Iris pigment epithelial cell (primary cell): ENCODE results near the gene SGPP1.
A peak's percentile ranks its signal among the peaks of the same experiment; 100 is the strongest.
"Not testable (repeated sequence)": the region's sequence is repeated elsewhere in the genome, so short reads cannot be mapped to it uniquely, and the experiment has no call there.

Source experiments
- DNase-seq: peaks from one replicate; pipeline ENCODE4 v3.0.0-alpha.2; 2011; ENCODE audit warnings: low read depth

The SGPP1 gene

DNA sequence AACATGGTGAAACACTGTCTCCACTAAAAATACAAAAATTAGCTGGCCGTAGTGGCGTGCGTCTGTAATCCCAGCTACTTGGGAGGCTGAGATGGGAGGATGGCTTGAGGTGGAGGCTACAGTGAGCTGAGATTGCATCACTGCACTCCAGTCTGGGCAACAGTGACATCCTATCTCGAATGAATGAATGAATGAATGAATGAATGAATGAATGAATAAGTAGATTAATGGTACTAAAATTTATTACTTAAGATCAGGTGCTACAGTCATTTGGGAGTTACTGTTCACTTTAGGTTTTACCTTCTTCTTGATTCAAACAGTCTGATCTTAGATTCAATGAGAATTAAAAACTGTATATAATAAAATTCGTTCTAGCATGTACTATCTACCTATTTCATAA, 54.6 kb downstream of the SGPP1 start:
- DNase-seq: no peak

DNA sequence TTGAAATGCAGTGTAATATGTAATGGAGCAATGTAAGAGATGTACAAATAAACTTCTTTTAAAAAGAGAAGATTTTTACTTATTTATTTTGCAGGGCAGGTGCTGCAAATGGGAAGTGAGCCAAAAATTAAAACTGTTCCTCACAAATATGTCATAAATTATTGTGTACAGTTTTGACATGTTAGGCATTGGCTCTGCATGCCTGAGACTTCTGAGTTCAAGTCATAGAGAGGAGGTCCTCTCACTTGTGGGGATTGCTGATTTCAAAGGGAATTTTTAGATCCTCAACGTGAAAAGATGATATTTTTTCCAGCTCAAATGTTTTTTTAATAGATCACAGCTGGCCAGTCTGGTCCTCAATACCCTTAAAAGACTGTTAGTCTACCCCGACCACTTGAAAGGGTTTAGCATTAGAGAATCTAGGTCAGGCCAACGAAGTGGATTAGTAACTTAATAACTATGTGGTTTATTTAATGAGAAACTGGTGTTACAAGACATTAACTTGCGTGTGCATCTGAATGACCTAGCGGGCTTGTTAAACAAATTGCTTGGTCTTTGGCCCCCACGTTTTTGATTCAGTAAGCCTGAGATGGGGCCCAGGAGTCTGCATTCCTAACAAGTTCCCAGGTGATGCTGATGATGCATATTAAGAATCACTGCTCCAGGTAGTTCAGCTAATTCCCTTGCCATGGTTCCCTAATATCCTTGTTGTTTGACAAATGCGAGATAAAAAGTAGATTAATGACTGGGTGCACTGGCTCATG, 55.3 kb downstream of the SGPP1 start:
- peak; percentile 24 for DNase-seq

DNA sequence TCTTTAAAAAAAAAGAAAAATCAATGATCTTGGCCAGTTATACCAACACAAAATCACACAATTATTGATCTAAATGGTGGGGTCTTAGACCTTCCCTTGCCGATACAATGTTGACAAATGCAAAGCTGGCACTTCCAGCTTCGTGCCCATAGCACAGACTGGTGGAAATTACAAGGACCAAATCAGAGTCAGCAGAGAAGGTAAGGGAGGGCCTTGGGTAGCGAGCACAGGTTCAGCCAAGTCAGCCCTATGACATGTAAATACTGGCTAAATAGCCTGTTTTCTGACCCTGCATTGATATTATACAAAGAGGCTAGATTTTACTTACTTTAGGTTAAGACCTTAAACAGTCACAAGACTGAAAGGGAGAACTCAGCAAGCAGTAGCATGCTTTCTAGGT, 55.9 kb downstream of the SGPP1 start:
- DNase-seq: no peak

DNA sequence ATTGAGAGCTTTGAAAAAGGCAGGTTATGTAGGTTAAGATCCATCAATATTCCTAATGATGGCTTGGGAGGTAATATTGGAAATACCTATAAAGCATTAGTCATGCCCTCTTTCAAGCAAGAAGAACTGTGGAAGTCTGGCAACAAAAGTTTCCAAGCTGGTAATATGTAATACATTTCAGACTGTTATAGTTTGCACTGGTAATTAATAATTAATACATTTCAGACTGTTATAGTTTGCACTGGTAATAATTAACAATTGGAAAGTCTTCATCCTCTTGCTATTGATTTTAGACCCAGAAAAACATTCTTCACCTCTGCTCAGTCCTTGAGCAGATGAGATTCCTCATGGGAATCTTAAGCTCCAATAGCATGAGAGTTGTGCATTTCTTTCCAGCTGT, 57.2 kb downstream of the SGPP1 start:
- DNase-seq: no peak

DNA sequence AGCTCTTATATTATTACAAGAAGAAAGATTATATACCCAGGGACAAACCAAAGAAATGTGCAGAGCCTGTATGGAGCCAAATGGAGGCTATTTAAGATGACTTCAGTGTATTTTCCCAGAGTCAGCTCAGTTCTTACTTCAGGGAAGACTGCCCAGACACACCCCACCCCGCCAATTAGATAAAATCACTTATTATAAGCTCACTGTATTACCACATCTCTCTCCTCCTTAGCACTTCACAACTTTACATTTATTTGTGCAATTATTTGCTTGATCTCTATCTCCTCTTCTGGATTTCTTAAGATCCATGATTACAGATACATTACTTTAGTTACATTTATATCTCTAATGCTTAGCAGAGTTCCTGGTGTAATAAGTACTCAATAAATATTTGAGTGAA, 61.5 kb downstream of the SGPP1 start:
- DNase-seq: no peak

DNA sequence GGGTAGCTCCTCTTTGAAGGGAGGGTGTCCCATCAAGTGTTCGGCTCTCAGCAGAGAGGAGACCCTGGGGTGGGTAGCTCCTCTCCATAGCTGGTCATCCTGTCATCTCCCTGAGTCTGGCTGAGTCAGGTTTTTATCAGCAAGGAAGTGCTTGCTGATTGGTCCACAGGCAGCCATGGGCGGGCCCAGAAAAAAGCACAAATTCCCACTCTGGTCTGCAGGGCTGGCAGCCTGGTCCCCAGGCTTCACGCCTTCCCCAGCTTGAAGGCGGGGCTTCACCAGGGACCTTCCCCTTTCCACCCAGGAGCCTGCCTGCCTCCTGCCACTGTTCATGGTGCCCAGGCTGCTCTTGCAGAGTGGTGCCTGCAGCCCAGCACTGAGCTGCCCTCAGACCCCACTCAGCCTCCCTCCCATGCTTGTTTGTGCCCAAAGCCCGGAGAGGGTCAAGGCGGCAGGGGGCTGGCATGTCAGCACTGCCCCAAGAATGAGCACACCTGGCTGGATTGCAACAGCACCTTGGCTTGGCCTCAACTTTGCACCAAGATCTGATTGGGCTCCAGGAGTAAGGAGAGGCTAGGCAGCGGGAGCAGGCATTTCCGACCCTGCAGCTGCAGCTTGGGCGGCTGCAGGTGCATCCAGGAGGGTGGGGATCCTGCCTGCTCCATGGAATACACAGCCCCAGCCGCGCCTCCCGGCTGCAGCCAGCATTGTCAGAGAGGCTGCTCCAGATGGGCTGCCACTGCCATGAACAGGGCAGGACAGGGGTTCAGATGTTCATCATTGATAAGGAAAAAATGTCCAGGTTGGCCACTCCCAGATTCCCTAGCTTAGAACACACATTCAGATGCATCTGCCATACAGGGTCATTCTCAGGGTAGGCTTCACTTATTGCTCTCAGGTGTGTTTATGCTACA, 64.2 kb downstream of the SGPP1 start:
- DNase-seq: peak; percentile 23

DNA sequence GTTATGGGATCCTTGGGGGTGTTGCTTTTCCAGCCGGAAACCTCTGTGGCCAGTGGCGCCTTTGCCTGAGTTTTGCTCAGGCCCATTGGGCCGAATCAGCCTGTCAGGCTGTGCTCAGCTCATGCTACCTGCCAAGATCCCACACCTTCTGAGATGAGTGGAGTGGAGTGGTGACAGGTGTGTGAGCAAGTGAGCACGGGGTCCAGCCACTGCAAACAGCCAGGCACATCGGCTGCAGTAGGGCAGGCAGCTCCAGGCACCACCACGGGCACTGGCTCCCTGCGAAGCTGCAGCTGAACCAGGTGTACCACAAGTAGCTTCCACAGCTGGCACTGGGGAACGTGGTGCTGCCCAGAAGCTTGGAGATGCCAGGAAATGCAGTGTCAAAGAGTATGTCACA, 65.1 kb downstream of the SGPP1 start:
- no peak for DNase-seq

DNA sequence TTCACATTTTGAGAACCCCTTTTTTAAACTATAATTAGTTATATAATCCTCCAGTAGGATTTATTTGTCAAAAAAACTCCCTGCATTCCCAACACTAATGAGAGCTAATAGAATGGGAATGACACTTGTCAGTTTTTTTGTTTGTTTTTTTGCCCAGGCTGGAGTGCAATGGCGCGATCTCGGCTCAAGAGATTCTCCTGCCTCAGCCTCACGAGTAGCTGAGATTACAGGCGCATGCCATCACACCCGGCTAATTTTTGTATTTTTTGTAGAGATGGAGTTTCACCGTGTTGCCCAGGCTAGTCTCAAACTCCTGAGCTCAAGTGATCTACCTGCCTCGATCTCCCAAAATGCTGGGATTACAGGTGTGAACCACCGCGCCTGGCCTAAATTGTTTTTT, 66.0 kb downstream of the SGPP1 start:
- not testable (repeated sequence) for DNase-seq

DNA sequence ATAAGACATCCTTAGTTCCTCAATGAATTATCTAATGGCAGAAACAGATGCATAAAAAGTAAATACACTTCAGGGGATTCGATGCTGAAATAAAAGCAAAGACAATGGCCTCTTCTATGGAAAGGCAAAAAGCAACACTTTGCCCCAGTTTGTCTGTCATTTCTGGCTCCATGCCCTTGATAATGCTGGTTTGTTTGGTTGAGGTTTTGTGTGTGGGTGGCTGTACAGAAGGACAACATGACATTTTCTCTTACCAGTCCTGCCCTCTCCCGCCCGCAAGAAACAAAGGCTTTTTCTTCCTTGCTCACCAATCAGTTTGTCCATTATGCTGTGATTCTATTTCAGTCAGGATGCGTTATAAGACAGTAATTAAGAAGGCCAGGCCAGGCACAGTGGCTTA, 68.1 kb downstream of the SGPP1 start:
- no peak for DNase-seq

DNA sequence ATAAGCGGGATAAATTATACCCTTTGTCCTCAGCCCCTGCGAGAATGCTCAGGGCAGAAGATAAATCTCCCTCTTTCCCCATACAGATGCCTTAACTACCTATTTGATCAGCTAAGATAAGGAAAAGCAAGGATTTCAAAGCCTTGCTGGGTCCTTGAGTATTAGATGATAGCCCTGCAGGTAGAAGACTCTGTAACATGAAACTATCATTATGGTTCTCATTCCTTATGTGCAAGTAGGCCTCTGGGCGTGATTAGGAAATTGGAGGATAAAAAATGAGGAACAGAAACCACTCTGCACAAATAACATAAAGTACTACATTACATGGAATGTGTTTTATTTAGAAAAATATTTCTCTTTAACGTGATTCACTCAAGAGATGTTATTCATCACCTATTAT, 71.7 kb downstream of the SGPP1 start:
- no peak for DNase-seq

DNA sequence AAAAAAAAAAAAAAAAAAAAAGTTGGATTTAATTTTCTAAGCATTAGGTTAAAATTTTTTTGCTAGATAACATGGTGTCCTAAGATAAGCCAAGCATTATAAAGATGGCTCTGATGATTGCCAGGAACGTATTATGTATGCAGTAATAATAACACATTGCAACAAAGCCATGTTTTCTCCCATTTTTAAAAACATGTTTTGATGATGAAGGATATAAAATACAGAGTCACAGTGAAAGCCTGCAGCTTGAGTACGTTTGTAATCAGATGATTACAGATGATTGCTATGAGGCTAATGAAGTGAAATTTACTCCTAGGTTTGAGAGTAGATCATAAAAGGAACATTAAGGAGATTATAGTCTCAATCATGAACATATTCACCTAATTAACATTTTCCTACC, 72.9 kb downstream of the SGPP1 start:
- no peak for DNase-seq

DNA sequence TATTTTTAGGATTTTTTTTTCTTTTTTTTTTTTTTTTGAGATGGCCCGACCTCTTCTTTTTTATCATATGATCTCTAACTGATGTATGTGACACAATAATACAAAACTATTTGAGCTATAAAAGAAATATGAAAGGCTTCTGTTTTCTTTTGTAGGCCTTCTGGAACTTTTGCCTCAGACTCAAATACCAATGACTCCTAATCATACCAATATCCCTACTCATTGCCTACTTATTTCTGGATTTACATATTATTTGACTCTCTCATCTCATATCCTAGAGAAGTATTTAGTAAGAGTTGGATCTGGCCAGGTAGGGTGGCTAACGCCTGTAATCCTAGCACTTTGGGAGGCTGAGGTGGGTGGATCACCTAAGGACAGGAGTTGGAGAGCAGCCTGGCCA, 73.5 kb downstream of the SGPP1 start:
- peak; percentile 54 for DNase-seq

DNA sequence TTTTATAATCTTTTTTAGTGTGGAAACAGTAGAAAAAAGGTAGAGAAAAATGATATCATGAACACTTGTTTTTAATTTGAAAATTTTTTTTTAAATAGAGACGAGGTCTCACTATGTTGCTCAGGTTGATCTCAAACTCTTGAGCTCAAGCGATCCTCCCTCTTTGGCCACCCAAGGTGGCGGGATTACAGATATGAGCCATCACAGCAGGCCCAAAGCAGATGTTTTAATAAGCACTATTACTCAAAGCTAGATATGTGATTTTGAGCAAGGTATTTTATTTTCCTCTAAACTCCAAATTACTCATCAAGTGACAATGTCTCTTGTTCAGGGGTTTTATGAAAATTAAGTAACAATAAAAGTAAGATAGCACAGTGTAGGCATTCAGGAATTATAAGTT, 75.5 kb downstream of the SGPP1 start:
- no peak for DNase-seq

DNA sequence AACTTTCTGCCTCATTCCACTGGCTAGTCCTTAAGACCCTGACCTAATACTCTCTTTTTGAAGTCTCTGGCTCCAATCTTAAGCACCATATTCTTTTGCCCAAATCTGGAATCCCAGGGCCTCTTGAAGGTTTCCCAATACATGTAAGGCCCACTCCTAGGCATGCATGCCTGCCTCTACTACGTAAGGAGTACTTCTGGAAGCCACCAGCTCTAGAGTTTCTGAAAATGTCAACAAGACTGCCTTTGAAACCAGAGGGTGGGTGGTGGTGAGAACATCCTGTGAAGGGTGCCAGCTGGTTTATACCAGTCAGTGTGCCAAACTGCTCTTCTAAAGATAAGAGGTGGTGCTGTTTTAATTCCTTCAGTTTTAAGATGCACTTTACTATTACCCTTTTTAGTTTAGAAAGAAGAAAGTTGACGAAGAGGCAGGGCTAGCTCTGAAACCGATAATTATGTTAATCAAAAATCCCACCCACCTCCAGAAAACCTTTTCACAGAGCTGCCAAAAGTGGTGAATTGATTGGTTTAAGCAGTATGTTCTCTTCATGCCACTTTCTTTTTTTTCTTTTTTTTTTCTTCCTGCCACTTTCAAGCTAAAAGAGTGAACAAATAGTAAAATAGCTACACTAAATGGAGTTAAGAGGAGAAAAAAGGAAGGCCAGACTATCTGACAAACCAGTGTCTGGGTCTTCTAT, 77.5 kb downstream of the SGPP1 start:
- DNase-seq: no peak

DNA sequence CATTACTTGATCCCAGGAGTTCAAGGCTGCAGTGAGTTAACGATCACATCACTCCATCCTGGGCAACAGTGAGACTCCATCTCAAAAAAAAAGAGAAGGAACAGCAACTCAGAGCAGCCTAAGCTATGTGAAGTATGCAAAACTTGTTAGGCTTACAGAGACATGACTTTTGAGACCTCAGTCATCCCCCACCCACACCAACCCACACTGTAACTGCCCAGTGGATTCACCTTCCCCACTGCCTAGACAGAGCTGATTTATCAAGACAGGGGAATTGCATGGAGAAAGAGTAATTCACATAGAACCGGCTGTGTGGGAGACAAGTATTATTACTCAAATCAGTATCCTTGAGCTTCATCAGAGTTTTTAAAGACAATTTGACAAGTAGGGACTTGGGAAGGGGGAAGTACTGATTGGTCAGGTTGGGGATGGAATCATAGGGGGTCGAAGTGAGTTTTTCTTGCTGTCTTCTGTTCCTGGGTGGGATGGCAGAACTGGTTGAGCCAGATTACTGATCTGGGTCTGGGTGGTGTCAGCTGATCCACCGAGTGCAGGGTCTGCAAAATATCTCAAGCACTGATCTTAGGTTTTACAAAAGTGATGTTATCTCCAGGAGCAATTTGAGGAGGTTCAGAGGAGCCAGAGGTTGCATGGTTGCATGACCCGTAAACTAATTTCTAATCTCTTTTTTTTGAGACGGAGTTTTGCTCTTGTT, 80.0 kb downstream of the SGPP1 start:
- DNase-seq: peak; percentile 19

DNA sequence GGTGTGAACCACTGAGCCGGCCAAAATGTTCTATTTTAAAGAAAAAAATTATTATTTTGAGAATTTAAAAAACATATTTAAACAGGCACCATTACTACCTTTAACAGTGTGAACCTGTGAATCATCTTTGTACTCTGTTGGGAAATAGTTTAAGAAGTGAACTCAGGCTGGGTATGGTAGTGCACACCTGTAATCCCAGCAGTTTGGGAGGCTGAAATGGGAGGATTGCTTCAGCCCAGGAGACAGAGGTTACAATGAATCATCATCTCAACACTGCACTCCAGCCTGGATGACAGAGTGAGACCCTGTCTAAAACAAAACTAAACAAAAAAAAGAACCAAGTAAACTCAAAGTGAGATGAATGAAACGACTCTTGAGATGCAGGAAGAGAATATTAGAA, 83.1 kb downstream of the SGPP1 start:
- no peak for DNase-seq

DNA sequence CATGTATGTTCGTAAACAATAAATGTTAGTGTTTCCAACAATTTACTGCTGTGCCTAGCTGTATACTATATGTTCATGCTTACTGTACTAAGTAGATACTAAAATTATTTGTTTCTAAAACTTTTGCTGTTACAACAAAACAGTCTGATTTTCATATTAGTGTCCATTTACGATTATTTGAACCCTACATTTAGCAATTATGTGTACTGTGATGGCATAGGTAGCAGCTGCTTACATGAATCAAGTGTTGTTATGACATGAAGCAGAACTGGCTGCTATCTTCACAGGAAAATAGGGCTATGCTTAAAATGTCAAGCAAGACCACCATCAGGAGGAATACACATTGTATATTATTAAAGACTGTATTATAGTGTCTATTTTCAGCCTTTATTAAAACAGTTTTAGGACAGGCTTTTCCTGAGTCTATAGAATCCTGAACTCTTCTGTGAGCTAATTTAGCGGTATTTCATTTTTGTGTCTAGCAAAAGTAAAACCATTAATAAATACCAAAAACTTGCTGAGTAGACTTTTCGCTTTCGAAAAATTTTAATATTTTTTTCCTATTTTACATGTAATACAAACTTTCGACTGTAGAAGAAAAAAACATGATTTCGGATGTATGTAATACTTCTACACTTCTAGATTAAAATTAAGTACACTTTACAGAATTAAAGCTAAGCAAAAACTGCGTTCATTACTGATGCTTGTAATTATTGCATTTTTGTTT, 85.0 kb downstream of the SGPP1 start:
- no peak for DNase-seq

DNA sequence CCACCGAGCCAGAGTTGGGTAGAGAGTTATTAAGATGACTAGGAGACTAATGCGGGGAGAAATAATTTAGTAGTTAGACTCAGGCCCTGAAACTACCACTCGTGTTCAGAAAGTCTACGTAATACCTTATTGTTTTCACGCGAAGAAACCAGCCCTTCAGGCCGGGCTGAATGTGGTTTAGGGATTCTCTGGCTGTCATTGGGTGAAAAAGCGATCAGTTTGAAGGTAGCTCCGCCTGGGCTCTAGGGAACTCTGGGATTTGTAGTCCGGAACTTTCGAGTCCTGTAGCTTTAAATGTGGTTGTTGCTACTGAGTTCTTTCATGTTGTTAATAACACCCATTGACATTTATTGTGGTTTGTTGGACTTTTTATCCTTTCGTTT, 85.6 kb downstream of the SGPP1 start:
- DNase-seq: peak; percentile 98

DNA sequence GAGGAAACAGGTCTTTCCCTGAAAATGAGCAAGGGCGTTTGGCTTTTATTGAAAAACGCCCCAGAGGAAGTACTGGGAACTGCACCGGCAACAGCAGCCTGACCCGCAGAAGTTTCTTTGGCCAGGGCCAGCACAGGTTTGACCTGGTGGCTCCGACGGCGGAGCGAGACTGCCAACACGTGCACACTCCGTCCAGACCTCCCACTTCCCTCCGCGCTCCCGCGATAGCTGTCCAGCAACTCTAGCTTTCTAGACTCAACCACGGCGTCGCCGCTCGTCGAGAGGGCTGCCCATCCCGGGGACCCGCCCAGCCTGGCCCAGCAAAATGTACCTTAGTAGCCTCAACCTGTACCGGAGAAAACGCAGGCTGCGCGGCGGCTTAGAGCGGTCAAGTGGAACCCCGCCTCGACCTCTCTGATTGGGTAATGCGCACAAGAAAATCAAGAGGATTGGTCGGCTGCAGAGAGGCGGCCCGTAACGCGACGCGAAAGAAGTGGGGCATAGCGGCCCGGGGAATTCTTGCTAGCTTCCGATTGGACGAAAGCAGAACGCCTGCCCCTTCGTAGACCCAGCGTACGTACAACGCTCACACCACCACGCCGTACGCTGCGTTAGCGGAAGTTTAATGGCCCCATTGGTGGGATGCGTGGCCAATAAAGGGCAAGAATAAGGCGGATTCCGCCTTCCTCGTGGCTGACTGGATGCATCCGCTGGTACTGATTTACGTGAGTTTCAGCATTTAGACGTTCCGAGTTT, 86.2 kb downstream of the SGPP1 start, which contains the start of gene WDR89:
Gene WDR89, minus strand, starts transcription at position 399 of the 756 bp plus-strand sequence. CDS start 41,929 bp downstream, outside the sequence.
- DNase-seq: peak; percentile 100

DNA sequence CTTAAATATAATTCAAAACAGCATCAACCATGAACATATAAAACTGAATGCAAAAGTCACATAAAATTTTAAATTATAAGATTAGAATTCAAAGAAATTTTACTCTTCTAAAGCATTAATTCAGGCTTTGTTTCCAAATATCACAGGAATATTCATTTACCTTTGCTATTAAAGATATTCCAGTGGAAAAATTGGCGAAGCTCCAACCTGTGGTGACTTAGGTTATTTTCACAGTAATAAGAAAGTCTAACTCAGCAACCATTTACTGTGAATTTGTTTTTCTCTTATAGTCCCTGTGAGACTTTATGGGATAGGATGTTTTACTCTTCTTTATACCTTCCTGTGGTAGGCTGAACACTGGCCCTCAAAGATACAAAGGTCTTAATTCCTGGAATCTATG, 89.4 kb downstream of the SGPP1 start:
- DNase-seq: no peak
